ENCODE measurements around the gene ZNF577. TPM values are rescaled to one million over a fixed set of nuclear protein-coding genes. Genes with fewer than 3 reads are reported as not detected.

The ZNF577 gene
- total RNA-seq, 1 experiment from 2014 or later: 6.3 TPM

GRCh38 chr19:51873097-51873496 lies 14.7 kb downstream of the ZNF577 start:
- ChIA-PET POLR2A (no interaction called here), CTCF (interaction anchor here (0.9 kb wide), 1 partner anchor 18 kb away, joined by 3 read pairs; no protein-coding TSS in a partner anchor)
- BruUV-seq (replicated peaks): no TSS peak
- Mint-ChIP-seq H3K4me3 (ENCODE audit: unreplicated experiment) (no peak overlapping the region), H3K27ac (ENCODE audit: low read depth, unreplicated experiment) (no peak overlapping the region), H3K4me1 (ENCODE audit: insufficient read depth, unreplicated experiment) (no peaks in the 10 kb centered on the region), H3K9me3 (ENCODE audit: unreplicated experiment) (peaks cover 71% of the 10 kb centered on the region), H3K27me3 (ENCODE audit: insufficient read depth, unreplicated experiment) (no peaks in the 10 kb centered on the region), H3K36me3 (ENCODE audit: insufficient read depth, unreplicated experiment) (peaks cover 53% of the 10 kb centered on the region)
- no peak for DNase-seq (ENCODE audit: unreplicated experiment)
- no peak for TF ChIP-seq CTCF (IDR thresholded peaks at IDR 0.05; ENCODE audit: unreplicated experiment)
- intact Hi-C loops (cut with micrococcal nuclease): no loop called here

GRCh38 chr19:51861870-51862622 lies 25.7 kb downstream of the ZNF577 start:
- Mint-ChIP-seq H3K4me1 (ENCODE audit: insufficient read depth, unreplicated experiment) (no peaks in the 10 kb centered on the region), H3K27me3 (ENCODE audit: insufficient read depth, unreplicated experiment) (no peaks in the 10 kb centered on the region), H3K9me3 (ENCODE audit: unreplicated experiment) (peaks cover 38% of the 10 kb centered on the region), H3K27ac (ENCODE audit: low read depth, unreplicated experiment) (no peak overlapping the region), H3K36me3 (ENCODE audit: insufficient read depth, unreplicated experiment) (no peaks in the 10 kb centered on the region), H3K4me3 (ENCODE audit: unreplicated experiment) (no peak overlapping the region)
- no peak for DNase-seq (ENCODE audit: unreplicated experiment)
- no TSS peak for BruUV-seq (replicated peaks)
- ChIA-PET POLR2A (interaction anchor here (0.6 kb wide), 1 partner anchor 925 kb away, joined by 3 read pairs; no protein-coding TSS in a partner anchor), CTCF (interaction anchor here (0.7 kb wide), 1 partner anchor 11 kb away, joined by 4 read pairs; no protein-coding TSS in a partner anchor)
- no peak for TF ChIP-seq CTCF (IDR thresholded peaks at IDR 0.05; ENCODE audit: unreplicated experiment)
- intact Hi-C loops (cut with micrococcal nuclease): no loop called here

GRCh38 chr19:51837145-51837544 lies 50.6 kb downstream of the ZNF577 start:
- Mint-ChIP-seq H3K4me3 (ENCODE audit: unreplicated experiment) (no peak overlapping the region), H3K9me3 (ENCODE audit: unreplicated experiment) (peaks cover 12% of the 10 kb centered on the region), H3K36me3 (ENCODE audit: insufficient read depth, unreplicated experiment) (no peaks in the 10 kb centered on the region), H3K27me3 (ENCODE audit: insufficient read depth, unreplicated experiment) (no peaks in the 10 kb centered on the region), H3K4me1 (ENCODE audit: insufficient read depth, unreplicated experiment) (no peaks in the 10 kb centered on the region), H3K27ac (ENCODE audit: low read depth, unreplicated experiment) (no peak overlapping the region)
- BruUV-seq (replicated peaks): no TSS peak
- TF ChIP-seq CTCF (IDR thresholded peaks at IDR 0.05; ENCODE audit: unreplicated experiment): no peak
- CTCF ChIA-PET: no interaction called here
- POLR2A ChIA-PET: interaction anchor here (0.6 kb wide), 2 partner anchors 130 to 184 kb away, joined by 4 to 5 read pairs; no protein-coding TSS in a partner anchor
- DNase-seq (ENCODE audit: unreplicated experiment): no peak
- intact Hi-C loops (cut with micrococcal nuclease): no loop called here

GRCh38 chr19:51830274-51830673 lies 57.5 kb downstream of the ZNF577 start:
- intact Hi-C loops (cut with micrococcal nuclease): no loop called here
- H3K36me3 Mint-ChIP-seq (ENCODE audit: insufficient read depth, unreplicated experiment): no peaks in the 10 kb centered on the region
- ChIA-PET CTCF (no interaction called here), POLR2A (no interaction called here)
- no peak for DNase-seq (ENCODE audit: unreplicated experiment)
- TF ChIP-seq CTCF (IDR thresholded peaks at IDR 0.05; ENCODE audit: unreplicated experiment): no peak
- H3K4me3 Mint-ChIP-seq (ENCODE audit: unreplicated experiment): no peak overlapping the region
- no TSS peak for BruUV-seq (replicated peaks)
- no peaks in the 10 kb centered on the region for H3K4me1 Mint-ChIP-seq (ENCODE audit: insufficient read depth, unreplicated experiment)
- H3K27me3 Mint-ChIP-seq (ENCODE audit: insufficient read depth, unreplicated experiment): no peaks in the 10 kb centered on the region
- no peak overlapping the region for H3K27ac Mint-ChIP-seq (ENCODE audit: low read depth, unreplicated experiment)
- H3K9me3 Mint-ChIP-seq (ENCODE audit: unreplicated experiment): peaks cover 26% of the 10 kb centered on the region

Data from MCF 10A (cell line).